ENCODE data around the gene SCAI.

SCAI gene

DNA sequence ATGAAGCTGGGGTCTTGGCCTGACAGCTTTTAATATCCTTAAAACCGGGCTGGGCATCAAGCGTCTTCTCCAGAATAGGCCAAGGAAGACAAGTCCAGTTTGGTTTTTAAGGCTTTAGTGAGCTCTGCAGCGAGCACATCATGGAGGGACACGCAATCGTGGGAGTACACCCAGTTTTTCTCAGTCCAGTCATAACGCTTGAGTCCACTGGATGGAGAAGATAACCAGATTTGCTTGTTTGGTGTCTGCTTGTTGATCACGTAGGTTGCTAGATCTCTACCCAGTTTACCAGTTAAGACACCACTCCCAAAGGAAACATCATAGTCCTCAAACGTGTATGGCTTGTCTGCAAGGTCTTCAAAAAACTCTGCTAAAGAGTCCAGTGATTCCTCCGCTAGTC, 175.1 kb downstream of the SCAI start:
- TF ChIP-seq, protein P1, sequence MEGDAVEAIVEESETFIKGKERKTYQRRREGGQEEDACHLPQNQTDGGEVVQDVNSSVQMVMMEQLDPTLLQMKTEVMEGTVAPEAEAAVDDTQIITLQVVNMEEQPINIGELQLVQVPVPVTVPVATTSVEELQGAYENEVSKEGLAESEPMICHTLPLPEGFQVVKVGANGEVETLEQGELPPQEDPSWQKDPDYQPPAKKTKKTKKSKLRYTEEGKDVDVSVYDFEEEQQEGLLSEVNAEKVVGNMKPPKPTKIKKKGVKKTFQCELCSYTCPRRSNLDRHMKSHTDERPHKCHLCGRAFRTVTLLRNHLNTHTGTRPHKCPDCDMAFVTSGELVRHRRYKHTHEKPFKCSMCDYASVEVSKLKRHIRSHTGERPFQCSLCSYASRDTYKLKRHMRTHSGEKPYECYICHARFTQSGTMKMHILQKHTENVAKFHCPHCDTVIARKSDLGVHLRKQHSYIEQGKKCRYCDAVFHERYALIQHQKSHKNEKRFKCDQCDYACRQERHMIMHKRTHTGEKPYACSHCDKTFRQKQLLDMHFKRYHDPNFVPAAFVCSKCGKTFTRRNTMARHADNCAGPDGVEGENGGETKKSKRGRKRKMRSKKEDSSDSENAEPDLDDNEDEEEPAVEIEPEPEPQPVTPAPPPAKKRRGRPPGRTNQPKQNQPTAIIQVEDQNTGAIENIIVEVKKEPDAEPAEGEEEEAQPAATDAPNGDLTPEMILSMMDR (IDR thresholded peaks at IDR 0.05), result no peak

DNA sequence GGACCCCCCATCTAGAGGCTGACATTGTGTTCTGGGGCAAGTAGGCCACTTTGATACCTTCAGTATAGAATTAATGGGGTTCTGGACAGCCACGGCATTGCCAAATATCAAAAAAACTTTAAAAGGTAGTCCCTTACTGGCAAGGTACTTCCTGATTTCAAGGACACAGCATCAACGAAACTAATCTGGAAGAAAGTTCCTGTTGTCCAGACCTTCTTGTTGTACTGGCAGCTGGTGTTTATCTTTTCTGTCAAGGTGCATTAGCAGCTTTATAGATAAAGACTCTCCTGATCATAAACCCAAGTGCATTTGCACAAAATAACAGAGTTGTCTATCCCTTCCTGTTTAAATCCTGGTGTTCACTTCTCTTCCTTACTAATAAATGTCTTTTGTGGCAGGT, 178.7 kb downstream of the SCAI start:
- TF ChIP-seq, protein P1 (IDR thresholded peaks at IDR 0.05), result no peak

DNA sequence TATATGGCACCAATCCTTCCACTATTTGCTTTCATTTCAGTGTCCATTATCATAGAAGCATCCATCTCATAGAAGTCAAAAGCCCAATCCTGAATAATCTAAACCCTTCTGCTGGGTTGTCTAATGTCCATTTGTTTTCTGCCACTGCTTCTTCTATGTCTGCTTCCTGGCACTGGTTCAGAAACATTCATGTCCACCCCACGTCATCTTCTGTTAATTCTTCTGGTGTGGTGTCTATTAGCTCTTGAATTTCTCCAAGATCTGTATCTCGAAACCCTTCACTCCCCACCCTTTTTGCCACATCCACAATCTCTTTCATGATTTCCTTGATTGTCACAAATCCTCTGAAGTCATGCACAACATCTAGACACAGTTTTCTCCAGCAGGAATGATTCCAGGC, 179.3 kb downstream of the SCAI start:
- TF ChIP-seq, protein P1 (IDR thresholded peaks at IDR 0.05), result no peak

DNA sequence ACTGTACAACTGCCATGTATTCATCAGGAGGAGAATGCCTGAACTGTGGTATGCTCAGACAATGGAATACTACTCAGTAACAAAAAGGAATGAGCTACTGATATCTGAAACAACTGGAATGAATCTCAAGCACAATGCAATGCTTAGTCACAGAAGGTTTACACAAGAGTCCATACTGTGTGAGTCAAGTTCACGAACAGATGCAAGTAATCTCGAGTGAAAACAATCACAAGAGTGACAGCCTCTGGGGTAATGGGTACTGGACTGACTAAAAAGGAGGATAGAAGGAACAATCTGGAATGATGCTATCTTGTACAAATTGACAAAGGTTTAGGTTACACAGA, 182.9 kb downstream of the SCAI start:
- TF ChIP-seq, protein P1 (IDR thresholded peaks at IDR 0.05), result no peak

DNA sequence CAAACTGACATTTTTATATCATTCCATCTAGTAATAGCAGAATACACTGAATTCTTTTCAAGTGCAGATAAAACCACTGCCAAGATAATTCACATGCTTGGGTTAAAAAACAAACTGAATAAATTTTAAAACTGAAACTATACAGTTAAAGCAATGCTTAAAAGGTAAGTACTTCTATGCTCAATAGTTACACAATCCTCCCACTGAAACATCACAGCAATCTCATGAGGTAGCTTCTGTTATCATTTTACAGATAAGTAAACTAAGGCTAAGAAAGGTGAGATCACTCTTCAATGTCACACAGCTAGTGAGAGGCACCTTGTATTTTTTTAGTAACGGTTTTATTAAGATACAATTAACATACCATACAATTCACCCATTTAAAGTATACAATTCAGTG, 189.1 kb downstream of the SCAI start:
- TF ChIP-seq, protein P1 (IDR thresholded peaks at IDR 0.05), result no peak

DNA sequence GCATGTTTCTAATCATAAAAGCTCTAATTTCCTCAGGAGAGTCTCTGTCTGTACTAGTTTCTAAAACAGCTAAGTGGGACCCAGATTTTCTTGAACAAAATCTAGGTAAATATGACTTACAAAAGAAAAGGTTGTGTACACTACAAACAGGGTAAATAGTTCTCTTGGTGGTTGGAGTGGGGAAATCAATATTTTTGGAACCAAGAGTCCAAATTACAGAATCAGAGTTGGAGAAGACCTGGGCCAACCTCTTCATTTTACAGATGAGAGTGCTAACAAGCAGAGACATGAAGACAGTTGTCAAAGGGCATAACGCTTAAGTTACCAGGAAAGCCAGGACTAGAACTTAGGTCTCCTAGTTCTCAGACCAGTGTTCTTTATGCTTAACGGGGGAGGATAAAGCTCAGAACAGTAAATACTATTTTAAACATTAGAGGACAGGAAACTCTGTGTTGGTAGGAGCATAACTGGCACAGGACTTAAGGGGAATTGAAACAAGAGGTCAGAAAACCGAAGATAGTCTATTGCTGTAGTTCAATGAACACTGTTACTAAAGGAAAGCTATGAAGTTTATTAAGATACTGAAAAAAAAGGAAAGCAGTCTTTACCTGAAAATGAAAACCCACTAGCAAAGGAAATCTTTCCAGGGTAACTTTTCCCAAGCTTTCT, 193.1 kb downstream of the SCAI start:
- TF ChIP-seq, protein P1 (IDR thresholded peaks at IDR 0.05), result no peak

DNA sequence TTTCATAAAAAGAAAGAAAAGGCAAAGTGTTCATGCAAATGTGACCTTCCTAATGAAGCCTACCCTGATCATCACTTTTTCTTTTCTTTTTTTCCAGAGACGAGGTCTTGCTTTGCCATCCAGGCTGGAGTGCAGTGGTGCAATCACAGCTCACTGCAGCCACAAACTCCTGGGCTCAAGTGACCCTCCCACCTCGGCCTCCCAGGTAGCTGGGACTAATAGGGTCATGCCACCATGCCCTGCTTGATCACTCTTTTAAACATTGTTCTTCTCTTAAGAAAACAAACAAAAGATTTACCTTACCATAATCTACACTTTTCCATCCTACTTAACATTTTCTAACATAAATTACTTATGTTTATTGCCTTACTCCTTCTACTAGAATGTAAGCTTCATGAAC, 193.9 kb downstream of the SCAI start:
- TF ChIP-seq, protein P1 (IDR thresholded peaks at IDR 0.05), result no peak

All from LNCAP (cell line).